Astrocyte (in vitro differentiated cells and primary cell): ENCODE measurements around the gene PEX6. TPM values are rescaled to one million over a fixed set of nuclear protein-coding genes. Genes with fewer than 3 reads are reported as not detected.
A peak's percentile ranks its signal among the peaks of the same experiment; 100 is the strongest.

ENCODE experiments used
- DNase-seq: peaks from one replicate; pipeline ENCODE4 v3.0.0-alpha.2; 2010; ENCODE audit warnings: low read depth
- FAIRE-seq: peaks from 2 replicates; lab custom pipeline; 2011; peaks lifted over from hg19 to GRCh38; lab: Jason Lieb, UNC
- H2AFZ ChIP-seq: 2 replicates; pipeline ENCODE4 v1.6.0; 2012; ENCODE audit warnings: low read depth, low read length, inconsistent platforms
- H3K27ac ChIP-seq: 2 replicates; pipeline ENCODE4 v1.5.1; 2011; ENCODE audit warnings: low read depth, low read length, inconsistent platforms
- H3K27me3 ChIP-seq: 2 replicates; pipeline ENCODE4 v1.6.0; 2011; ENCODE audit warnings: low read length, inconsistent platforms; ENCODE audit not compliant: insufficient read depth
- H3K36me3 ChIP-seq: 2 replicates; pipeline ENCODE4 v1.5.1; 2011; ENCODE audit warnings: low read length, inconsistent platforms; ENCODE audit not compliant: insufficient read depth
- H3K4me1 ChIP-seq: 2 replicates; pipeline ENCODE4 v1.5.1; 2011; ENCODE audit warnings: low read length, inconsistent platforms; ENCODE audit not compliant: insufficient read depth
- H3K4me2 ChIP-seq: 2 replicates; pipeline ENCODE4 v1.6.0; 2012; ENCODE audit warnings: low read length, inconsistent platforms
- H3K4me3 ChIP-seq: 2 replicates; pipeline ENCODE4 v1.5.1; 2011; ENCODE audit warnings: low read depth, mild to moderate bottlenecking, low read length, inconsistent platforms; ENCODE audit not compliant: insufficient read depth
- H3K79me2 ChIP-seq: 2 replicates; pipeline ENCODE4 v1.6.0; 2012; ENCODE audit warnings: mild to moderate bottlenecking, low read length, inconsistent platforms; ENCODE audit not compliant: insufficient read depth
- H3K9ac ChIP-seq: 2 replicates; pipeline ENCODE4 v1.6.0; 2012; ENCODE audit warnings: mild to moderate bottlenecking, low read length, inconsistent platforms
- H3K9me3 ChIP-seq: 2 replicates; pipeline ENCODE4 v1.5.1; 2012; ENCODE audit warnings: low read depth, mild to moderate bottlenecking, low read length, inconsistent platforms; ENCODE audit not compliant: insufficient read depth
- H4K20me1 ChIP-seq: 2 replicates; pipeline ENCODE4 v1.6.0; 2012; ENCODE audit warnings: low read length, inconsistent platforms; ENCODE audit not compliant: insufficient read depth
- H3K27ac Mint-ChIP-seq: one replicate; pipeline ENCODE4 v1.8.0; 2021; ENCODE audit warnings: mild to moderate bottlenecking, mixed read lengths; ENCODE audit not compliant: unreplicated experiment
- H3K27me3 Mint-ChIP-seq: one replicate; pipeline ENCODE4 v1.8.0; 2021; ENCODE audit warnings: low read depth, mixed read lengths; ENCODE audit not compliant: unreplicated experiment
- H3K36me3 Mint-ChIP-seq: one replicate; pipeline ENCODE4 v1.8.0; 2021; ENCODE audit warnings: low read depth, mixed read lengths; ENCODE audit not compliant: unreplicated experiment
- H3K4me1 Mint-ChIP-seq: one replicate; pipeline ENCODE4 v1.8.0; 2021; ENCODE audit warnings: low read depth, mixed read lengths; ENCODE audit not compliant: unreplicated experiment
- H3K4me3 Mint-ChIP-seq: one replicate; pipeline ENCODE4 v1.8.0; 2021; ENCODE audit warnings: mild to moderate bottlenecking, moderate library complexity, mixed read lengths; ENCODE audit not compliant: unreplicated experiment
- H3K9me3 Mint-ChIP-seq: one replicate; pipeline ENCODE4 v1.8.0; 2021; ENCODE audit warnings: mild to moderate bottlenecking, mixed read lengths; ENCODE audit not compliant: unreplicated experiment
- CTCF ChIP-seq: IDR thresholded peaks from 2 replicates; pipeline ENCODE4 v1.5.1; 2011; ENCODE audit warnings: low read depth, mild to moderate bottlenecking, inconsistent platforms, low read length, moderate library complexity; ENCODE audit not compliant: insufficient read depth
- EZH2 ChIP-seq: IDR thresholded peaks from 2 replicates; pipeline ENCODE4 v1.6.1; 2012; ENCODE audit warnings: mild to moderate bottlenecking, low read length, inconsistent platforms; ENCODE audit not compliant: insufficient read depth
- total RNA-seq: library from RNA; stranded (reverse); gene quantifications from 2 replicates; pipeline ENCODE4 v1.2.1, GENCODE V29; 2021

PEX6 gene
- total RNA-seq, 1 donor from 2014 or later: 22.7 TPM

GRCh38 chr6:42916288-42916687 is 62.7 kb downstream of the PEX6 start:
- Mint-ChIP-seq H3K36me3 (no peaks in the 10 kb centered on the region), H3K9me3 (no peaks in the 10 kb centered on the region), H3K27ac (no peak overlapping the region), H3K4me3 (no peak overlapping the region), H3K27me3 (no peaks in the 10 kb centered on the region), H3K4me1 (no peaks in the 10 kb centered on the region)
- Histone ChIP-seq H3K27me3 (no peaks in the 10 kb centered on the region), H2AFZ (no peak overlapping the region), H3K9ac (no peak overlapping the region), H3K36me3 (no peaks in the 10 kb centered on the region), H4K20me1 (no peaks in the 10 kb centered on the region), H3K4me3 (no peak overlapping the region), H3K4me2 (no peak overlapping the region), H3K27ac (no peak overlapping the region), H3K79me2 (no peaks in the 10 kb centered on the region), H3K4me1 (no peaks in the 10 kb centered on the region), H3K9me3 (no peaks in the 10 kb centered on the region)
- no peak for TF ChIP-seq EZH2
- TF ChIP-seq CTCF: no peak
- DNase-seq (no peak), FAIRE-seq (peak; percentile 34)

GRCh38 chr6:42915732-42916131 is 63.2 kb downstream of the PEX6 start, which contains the start of gene PTCRA:
Gene PTCRA, plus strand, starts transcription at chr6:42916053. Its CDS starts 17 bp downstream, at chr6:42916070.
- no peaks in the 10 kb centered on the region for H3K4me1 Mint-ChIP-seq
- Histone ChIP-seq H3K79me2 (no peaks in the 10 kb centered on the region), H3K4me3 (no peak within 1 kb of the TSS), H3K9me3 (no peaks in the 10 kb centered on the region), H2AFZ (no peak within 1 kb of the TSS), H3K4me1 (no peaks in the 10 kb centered on the region), H3K36me3 (no peaks in the 10 kb centered on the region), H3K4me2 (no peak within 1 kb of the TSS), H3K27ac (no peak within 1 kb of the TSS), H3K27me3 (no peaks in the 10 kb centered on the region), H4K20me1 (no peaks in the 10 kb centered on the region), H3K9ac (no peak within 1 kb of the TSS)
- no peaks in the 10 kb centered on the region for H3K9me3 Mint-ChIP-seq
- DNase-seq: no peak
- H3K27ac Mint-ChIP-seq: no peak within 1 kb of the TSS
- no peak for FAIRE-seq
- no peak within 1 kb of the TSS for H3K4me3 Mint-ChIP-seq
- no peaks in the 10 kb centered on the region for H3K27me3 Mint-ChIP-seq
- no peaks in the 10 kb centered on the region for H3K36me3 Mint-ChIP-seq
- TF ChIP-seq EZH2: no peak
- no peak for TF ChIP-seq CTCF

GRCh38 chr6:42914546-42914945 is 64.4 kb downstream of the PEX6 start:
- no peaks in the 10 kb centered on the region for H3K4me1 ChIP-seq
- no peaks in the 10 kb centered on the region for H3K27me3 ChIP-seq
- no peak overlapping the region for H3K4me3 Mint-ChIP-seq
- no peaks in the 10 kb centered on the region for H3K9me3 ChIP-seq
- H3K36me3 Mint-ChIP-seq: no peaks in the 10 kb centered on the region
- no peaks in the 10 kb centered on the region for H3K36me3 ChIP-seq
- H4K20me1 ChIP-seq: no peaks in the 10 kb centered on the region
- H3K4me1 Mint-ChIP-seq: no peaks in the 10 kb centered on the region
- no peak overlapping the region for H3K27ac ChIP-seq
- no peak overlapping the region for H3K4me3 ChIP-seq
- no peak for TF ChIP-seq EZH2
- TF ChIP-seq CTCF: no peak
- no peak overlapping the region for H3K4me2 ChIP-seq
- H3K27ac Mint-ChIP-seq: no peak overlapping the region
- H3K79me2 ChIP-seq: no peaks in the 10 kb centered on the region
- DNase-seq: no peak
- no peak overlapping the region for H2AFZ ChIP-seq
- H3K9ac ChIP-seq: no peak overlapping the region
- no peaks in the 10 kb centered on the region for H3K27me3 Mint-ChIP-seq
- no peak for FAIRE-seq
- H3K9me3 Mint-ChIP-seq: no peaks in the 10 kb centered on the region

Other genes with a start within 250 kb of the PEX6 start
- 25.8 and 27.4 TPM in 2 replicates for gene TBCC, start 233.1 kb downstream of the PEX6 start, total RNA-seq
- gene BICRAL, start 197.1 kb downstream of the PEX6 start, total RNA-seq: 5.9 and 7.1 TPM in 2 replicates
- gene RPL7L1, start 99.6 kb downstream of the PEX6 start, total RNA-seq: 90.1 and 92.0 TPM in 2 replicates
- not detected in 2 replicates for gene PTCRA, start 63.1 kb downstream of the PEX6 start, total RNA-seq
- 37.1 and 37.4 TPM in 2 replicates for gene CNPY3, start 49.7 kb downstream of the PEX6 start, total RNA-seq
- 0.68 TPM in 1 of 2 replicates, not detected in the other for gene GNMT, start 18.4 kb downstream of the PEX6 start, total RNA-seq
- 48.0 and 53.0 TPM in 2 replicates for gene PPP2R5D, start 5.4 kb upstream of the PEX6 start, total RNA-seq
- gene MEA1, start 34.8 kb upstream of the PEX6 start, total RNA-seq: 54.2 and 55.9 TPM in 2 replicates
- gene KLHDC3, start 35.1 kb upstream of the PEX6 start, total RNA-seq: 67.4 and 69.6 TPM in 2 replicates
- 68.6 and 77.9 TPM in 2 replicates for gene RRP36, start 42.4 kb upstream of the PEX6 start, total RNA-seq
- 21.2 and 26.3 TPM in 2 replicates for gene CUL7, start 74.7 kb upstream of the PEX6 start, total RNA-seq
- 47.4 and 59.7 TPM in 2 replicates for gene MRPL2, start 80.3 kb upstream of the PEX6 start, total RNA-seq
- 34.1 and 35.4 TPM in 2 replicates for gene KLC4, start 80.5 kb upstream of the PEX6 start, total RNA-seq
- gene PTK7, start 97.1 kb upstream of the PEX6 start, total RNA-seq: 506 and 728 TPM in 2 replicates
- gene SRF, start 192.1 kb upstream of the PEX6 start, total RNA-seq: 53.5 and 54.9 TPM in 2 replicates
- gene CUL9, start 203.0 kb upstream of the PEX6 start, total RNA-seq: 11.1 TPM in 2 replicates